GM12878 (cell line): ENCODE results near the gene DSG2. TPM values are rescaled to one million over a fixed set of nuclear protein-coding genes. Genes with fewer than 3 reads are reported as not detected.

Experiments
- ATAC-seq: fragments of 200-7000 bp; cut with Tn5 transposase; 3 replicates; pipeline ENCODE4 v1.9.1; 2020; ENCODE audit warnings: mild to moderate bottlenecking, moderate library complexity
- BruUV-seq: library from RNA; stranded (reverse); fragments of 400-500 nt; replicated peaks from 2 replicates; lab custom pipeline; 2021; lab: Mats Ljungman, UMichigan
- CTCF ChIA-PET: fragments of 300-600 bp; sonication (Branson Sonifier 250); formaldehyde crosslinking; extraction: SDS; loops from one replicate; lab custom pipeline; 2021; ENCODE audit warnings: inconsistent platforms; lab: Yijun Ruan, JAX
- POLR2A ChIA-PET: fragments of 350-600 bp; formaldehyde crosslinking; extraction: SDS; loops from one replicate; lab custom pipeline; 2021; ENCODE audit warnings: inconsistent platforms; lab: Charles Lee
- RAD21 ChIA-PET: fragments of 300-600 bp; sonication (Branson Sonifier 250); formaldehyde crosslinking; loops from one replicate; lab custom pipeline; 2023; ENCODE audit warnings: antibody characterized with exemption; ENCODE audit not compliant: unreplicated experiment; lab: Charles Lee
- SMC1A ChIA-PET: fragments of 300-600 bp; sonication (Branson Sonifier 250); formaldehyde crosslinking; loops from one replicate; lab custom pipeline; 2023; ENCODE audit not compliant: unreplicated experiment, uncharacterized antibody; lab: Charles Lee
- DNase-seq: peaks from one replicate; pipeline ENCODE4 v3.0.0-alpha.2; 2011; ENCODE audit warnings: low read depth, low spot score
- FAIRE-seq: peaks from 3 replicates; lab custom pipeline; 2011; peaks lifted over from hg19 to GRCh38; lab: Jason Lieb, UNC
- H2AFZ ChIP-seq: 2 replicates; pipeline ENCODE4 v1.6.0; 2011; ENCODE audit warnings: low read depth, low read length, control low read depth; ENCODE audit not compliant: control insufficient read depth
- H3K27ac ChIP-seq: 2 replicates; pipeline ENCODE4 v1.5.1; 2011; ENCODE audit warnings: control low read depth; ENCODE audit not compliant: control insufficient read depth, insufficient read depth
- H3K27me3 ChIP-seq, 2 experiments: replicated peaks in 1 of 2; 2 replicates each; pipeline versions ENCODE4 v1.6.0 to v1.6.1; 2011; ENCODE audit warnings: low read length in 1 of 2; ENCODE audit not compliant: control insufficient read depth in 2 of 2, insufficient read depth in 2 of 2
- H3K36me3 ChIP-seq, 2 experiments: 2 replicates each; pipeline ENCODE4 v1.5.1; 2011; ENCODE audit warnings: low read length in 1 of 2; ENCODE audit not compliant: control insufficient read depth in 2 of 2, insufficient read depth in 2 of 2
- H3K4me1 ChIP-seq: 2 replicates; pipeline ENCODE4 v1.6.1; 2011; ENCODE audit warnings: mild to moderate bottlenecking, low read length, moderate library complexity, mixed read lengths; ENCODE audit not compliant: control insufficient read depth, insufficient read depth
- H3K4me2 ChIP-seq: 2 replicates; pipeline ENCODE4 v1.6.0; 2011; ENCODE audit warnings: control low read depth; ENCODE audit not compliant: control insufficient read depth, insufficient read depth
- H3K4me3 ChIP-seq: fragments of 200-600 bp; sonication (generic); 2 replicates; pipeline ENCODE4 v1.5.1; 2016
- H3K79me2 ChIP-seq: 2 replicates; pipeline ENCODE4 v1.6.0; 2011; ENCODE audit warnings: low read length; ENCODE audit not compliant: control insufficient read depth, insufficient read depth
- H3K9ac ChIP-seq: 2 replicates; pipeline ENCODE4 v1.8.0; 2011; ENCODE audit warnings: low read length, control low read depth, mixed read lengths; ENCODE audit not compliant: control insufficient read depth, insufficient read depth
- H3K9me3 ChIP-seq: replicated peaks from 3 replicates; pipeline ENCODE4 v1.5.1; 2011; ENCODE audit warnings: mild to moderate bottlenecking, low read length; ENCODE audit not compliant: control insufficient read depth, insufficient read depth
- H4K20me1 ChIP-seq: 2 replicates; pipeline ENCODE4 v1.6.0; 2011; ENCODE audit not compliant: control insufficient read depth, insufficient read depth
- CREB1 ChIP-seq: IDR thresholded peaks from 2 replicates; pipeline ENCODE4 v1.6.1; 2012; ENCODE audit warnings: low read depth, mild to moderate bottlenecking, inconsistent platforms
- CREM ChIP-seq: IDR thresholded peaks from 2 replicates; pipeline ENCODE4 v1.6.1; 2014; ENCODE audit warnings: antibody characterized with exemption, low read depth
- HDAC2 ChIP-seq: fragments of 200-600 bp; sonication (generic); IDR thresholded peaks from 2 replicates; pipeline ENCODE4 v1.6.1; 2017
- NR2C2 ChIP-seq: IDR thresholded peaks from 2 replicates; pipeline ENCODE4 v1.6.1; 2011; ENCODE audit warnings: borderline replicate concordance, low read depth; ENCODE audit not compliant: control insufficient read depth, insufficient read length
- PAX8 ChIP-seq: fragments of 450-650 bp; IDR thresholded peaks from 2 replicates; pipeline ENCODE4 v1.6.1; 2017; ENCODE audit warnings: mild to moderate bottlenecking, moderate library complexity
- SP1 ChIP-seq: IDR thresholded peaks from one replicate; pipeline ENCODE4 v1.6.1; 2011; ENCODE audit warnings: low read depth, low read length
- ZNF622 ChIP-seq: fragments of 450-650 bp; IDR thresholded peaks from 2 replicates; pipeline ENCODE4 v1.6.1; 2017; ENCODE audit warnings: mild to moderate bottlenecking, inconsistent platforms
- ZSCAN29 ChIP-seq: fragments of 450-650 bp; IDR thresholded peaks from 2 replicates; pipeline ENCODE4 v1.6.1; 2017; ENCODE audit warnings: mild to moderate bottlenecking, moderate library complexity
- WGBS: methylation state at CpG from one replicate; pipeline ENCODE4 v1.1.6; 2016; ENCODE audit warnings: low lambda C conversion rate; ENCODE audit not compliant: insufficient replicate concordance, insufficient coverage; ENCODE audit errors: missing lambda C conversion rate; 5-methylcytosine and 5-hydroxymethylcytosine counted together
- in situ Hi-C: fragments of 300-500 bp; cut with MboI; formaldehyde crosslinking; loops from 9 replicates; pipeline ENCODE4 v1.14.3; 2018; ENCODE audit warnings: mixed read lengths
- intact Hi-C: fragments of 100-400 bp; cut with micrococcal nuclease; formaldehyde crosslinking; loops from one replicate; pipeline ENCODE4 v1.14.2; 2022; ENCODE audit not compliant: unreplicated experiment
- polyA plus RNA-seq, 11 experiments: library from polyadenylated mRNA; depleted of rRNA in 4 of 11; unstranded in 6 of 11; stranded (reverse) in 5 of 11; fragments of >200 nt; fragmentation: Nextera tagmentation in 4 of 11; fragmentation: Illumina TruSeq in 1 of 11; extraction: Ambion mirVana in 4 of 11; extraction: Trizol in 1 of 11; gene quantifications; 1 replicate in 1 of 11; 2 replicates in 10 of 11; pipeline versions ENCODE4 v1.2.1 to v1.2.3, GENCODE V29; 2011 to 2016; ENCODE audit warnings: inconsistent platforms in 2 of 11, missing spikeins in 2 of 11, low read depth in 1 of 11
- total RNA-seq, 4 experiments: library from RNA; depleted of rRNA in 3 of 4; stranded (reverse); fragments of >200 nt in 3 of 4; fragmentation: Illumina TruSeq in 1 of 4; extraction: Trizol in 1 of 4; gene quantifications; 2 replicates each; pipeline versions ENCODE4 v1.2.1 to v1.2.3, GENCODE V29; 2013 to 2021
- TF ChIP-seq, protein P1 (sequence below): fragments of 450-650 bp; formaldehyde crosslinking; IDR thresholded peaks from 2 replicates; pipeline ENCODE4 v1.4.0; 2022; ENCODE audit warnings: mild to moderate bottlenecking, moderate library complexity
- TF ChIP-seq, protein P2 (sequence below): fragments of 450-650 bp; IDR thresholded peaks from 2 replicates; pipeline ENCODE4 v1.6.1; 2016; ENCODE audit warnings: mild to moderate bottlenecking
- TF ChIP-seq, protein P3 (sequence below): fragments of 450-650 bp; formaldehyde crosslinking; IDR thresholded peaks from 2 replicates; pipeline ENCODE4 v1.5.0; 2022; ENCODE audit warnings: mild to moderate bottlenecking, missing genetic modification characterization

Gene DSG2
- total and polyA plus RNA-seq, 10 of the 15 experiments (the other 5 are each of a cell fraction or from before 2014, with no cell fraction given) = 11.7 to 46.2 (median 28.0) TPM

- TF ChIP-seq, protein P1, sequence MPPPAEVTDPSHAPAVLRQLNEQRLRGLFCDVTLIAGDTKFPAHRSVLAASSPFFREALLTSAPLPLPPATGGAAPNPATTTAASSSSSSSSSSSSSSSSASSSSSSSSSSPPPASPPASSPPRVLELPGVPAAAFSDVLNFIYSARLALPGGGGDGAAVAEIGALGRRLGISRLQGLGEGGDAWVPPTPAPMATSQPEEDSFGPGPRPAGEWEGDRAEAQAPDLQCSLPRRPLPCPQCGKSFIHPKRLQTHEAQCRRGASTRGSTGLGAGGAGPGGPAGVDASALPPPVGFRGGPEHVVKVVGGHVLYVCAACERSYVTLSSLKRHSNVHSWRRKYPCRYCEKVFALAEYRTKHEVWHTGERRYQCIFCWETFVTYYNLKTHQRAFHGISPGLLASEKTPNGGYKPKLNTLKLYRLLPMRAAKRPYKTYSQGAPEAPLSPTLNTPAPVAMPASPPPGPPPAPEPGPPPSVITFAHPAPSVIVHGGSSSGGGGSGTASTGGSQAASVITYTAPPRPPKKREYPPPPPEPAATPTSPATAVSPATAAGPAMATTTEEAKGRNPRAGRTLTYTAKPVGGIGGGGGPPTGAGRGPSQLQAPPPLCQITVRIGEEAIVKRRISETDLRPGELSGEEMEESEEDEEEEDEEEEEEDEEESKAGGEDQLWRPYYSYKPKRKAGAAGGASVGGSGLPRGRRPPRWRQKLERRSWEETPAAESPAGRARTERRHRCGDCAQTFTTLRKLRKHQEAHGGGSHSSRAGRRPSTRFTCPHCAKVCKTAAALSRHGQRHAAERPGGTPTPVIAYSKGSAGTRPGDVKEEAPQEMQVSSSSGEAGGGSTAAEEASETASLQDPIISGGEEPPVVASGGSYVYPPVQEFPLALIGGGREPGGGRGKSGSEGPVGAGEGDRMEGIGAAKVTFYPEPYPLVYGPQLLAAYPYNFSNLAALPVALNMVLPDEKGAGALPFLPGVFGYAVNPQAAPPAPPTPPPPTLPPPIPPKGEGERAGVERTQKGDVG = no peak
- TF ChIP-seq PAX8 = no peak
- TF ChIP-seq NR2C2 = no peak
Observed at GRCh38 chr18:31500051-31500688, 2.2 kb downstream of the DSG2 start (continued).

- in situ Hi-C loops (no loop called here), intact Hi-C loops (loop anchor here (5.0 kb wide), 1 partner anchor 236 kb away; no protein-coding TSS in a partner anchor)
- Histone ChIP-seq H3K9me3 (no peaks in the 10 kb centered on the region; the same call in 2 of the 3 replicates), H3K9ac (no peak overlapping the region), H3K27ac (no peak overlapping the region), H3K4me1 (peaks cover 7% of the 10 kb centered on the region), H2AFZ (no peak overlapping the region), H3K27me3 (no peaks in the 10 kb centered on the region), H3K4me3 (no peak overlapping the region), H3K36me3 (no peaks in the 10 kb centered on the region), H3K4me2 (no peak overlapping the region), H3K79me2 (peaks cover 34% of the 10 kb centered on the region), H4K20me1 (no peaks in the 10 kb centered on the region)
- TF ChIP-seq CREM (no peak), ZNF622 (no peak), ZSCAN29 (no peak), CREB1 (no peak), HDAC2 (no peak), SP1 (no peak)
- TF ChIP-seq, protein P2, sequence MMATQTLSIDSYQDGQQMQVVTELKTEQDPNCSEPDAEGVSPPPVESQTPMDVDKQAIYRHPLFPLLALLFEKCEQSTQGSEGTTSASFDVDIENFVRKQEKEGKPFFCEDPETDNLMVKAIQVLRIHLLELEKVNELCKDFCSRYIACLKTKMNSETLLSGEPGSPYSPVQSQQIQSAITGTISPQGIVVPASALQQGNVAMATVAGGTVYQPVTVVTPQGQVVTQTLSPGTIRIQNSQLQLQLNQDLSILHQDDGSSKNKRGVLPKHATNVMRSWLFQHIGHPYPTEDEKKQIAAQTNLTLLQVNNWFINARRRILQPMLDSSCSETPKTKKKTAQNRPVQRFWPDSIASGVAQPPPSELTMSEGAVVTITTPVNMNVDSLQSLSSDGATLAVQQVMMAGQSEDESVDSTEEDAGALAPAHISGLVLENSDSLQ = no peak
- TF ChIP-seq, protein P3, sequence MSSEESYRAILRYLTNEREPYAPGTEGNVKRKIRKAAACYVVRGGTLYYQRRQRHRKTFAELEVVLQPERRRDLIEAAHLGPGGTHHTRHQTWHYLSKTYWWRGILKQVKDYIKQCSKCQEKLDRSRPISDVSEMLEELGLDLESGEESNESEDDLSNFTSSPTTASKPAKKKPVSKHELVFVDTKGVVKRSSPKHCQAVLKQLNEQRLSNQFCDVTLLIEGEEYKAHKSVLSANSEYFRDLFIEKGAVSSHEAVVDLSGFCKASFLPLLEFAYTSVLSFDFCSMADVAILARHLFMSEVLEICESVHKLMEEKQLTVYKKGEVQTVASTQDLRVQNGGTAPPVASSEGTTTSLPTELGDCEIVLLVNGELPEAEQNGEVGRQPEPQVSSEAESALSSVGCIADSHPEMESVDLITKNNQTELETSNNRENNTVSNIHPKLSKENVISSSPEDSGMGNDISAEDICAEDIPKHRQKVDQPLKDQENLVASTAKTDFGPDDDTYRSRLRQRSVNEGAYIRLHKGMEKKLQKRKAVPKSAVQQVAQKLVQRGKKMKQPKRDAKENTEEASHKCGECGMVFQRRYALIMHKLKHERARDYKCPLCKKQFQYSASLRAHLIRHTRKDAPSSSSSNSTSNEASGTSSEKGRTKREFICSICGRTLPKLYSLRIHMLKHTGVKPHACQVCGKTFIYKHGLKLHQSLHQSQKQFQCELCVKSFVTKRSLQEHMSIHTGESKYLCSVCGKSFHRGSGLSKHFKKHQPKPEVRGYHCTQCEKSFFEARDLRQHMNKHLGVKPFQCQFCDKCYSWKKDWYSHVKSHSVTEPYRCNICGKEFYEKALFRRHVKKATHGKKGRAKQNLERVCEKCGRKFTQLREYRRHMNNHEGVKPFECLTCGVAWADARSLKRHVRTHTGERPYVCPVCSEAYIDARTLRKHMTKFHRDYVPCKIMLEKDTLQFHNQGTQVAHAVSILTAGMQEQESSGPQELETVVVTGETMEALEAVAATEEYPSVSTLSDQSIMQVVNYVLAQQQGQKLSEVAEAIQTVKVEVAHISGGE (CRISPR knock-in tag) = no peak
- FAIRE-seq (no peak), ATAC-seq (no peak), DNase-seq (no peak)
- RAD21 ChIA-PET = interaction anchor here (0.7 kb wide), 1 partner anchor 50 kb away, joined by 4 read pairs; no protein-coding TSS in a partner anchor
- POLR2A ChIA-PET = no interaction called here
- 63% methylated on average over 4 of the region's 4 CpGs for WGBS
- CTCF ChIA-PET = interaction anchor here (1.1 to 5.1 kb wide), 3 partner anchors 11 to 78 kb away, joined by 3 to 26 read pairs (median 3); no protein-coding TSS in a partner anchor
- SMC1A ChIA-PET = interaction anchor here (1.1 to 5.2 kb wide), 3 partner anchors 13 to 184 kb away, joined by 3 to 53 read pairs (median 3); no protein-coding TSS in a partner anchor
- no TSS peak for BruUV-seq
Observed at GRCh38 chr18:31503011-31503410, 5.0 kb downstream of the DSG2 start.
